Prostate gland (tissue), 2 donors: ENCODE data around the gene ROBO1. TPM values are rescaled to one million over a fixed set of nuclear protein-coding genes. Genes with fewer than 3 reads are reported as not detected.

ENCODE experiments used
- DNase-seq: peaks from one replicate; pipeline ENCODE4 v3.0.0-alpha.2; 2019; ENCODE audit warnings: low spot score
- H3K27ac ChIP-seq, 2 donors: fragments of 200-600 bp; sonication (generic); 2 replicates each; pipeline ENCODE4 v1.5.1; 2017 to 2019
- H3K27me3 ChIP-seq: fragments of 200-600 bp; sonication (generic); replicated peaks from 2 replicates; pipeline ENCODE4 v1.5.1; 2019; ENCODE audit not compliant: insufficient read depth
- H3K36me3 ChIP-seq, 2 donors: fragments of 200-600 bp; sonication (generic); 1 replicate in 1 of 2; 2 replicates in 1 of 2; pipeline versions ENCODE4 v1.5.1 to v1.8.1; 2017 to 2019
- H3K4me1 ChIP-seq: fragments of 200-600 bp; sonication (generic); replicated peaks from 2 replicates; pipeline ENCODE4 v1.5.1; 2019
- H3K4me3 ChIP-seq, 2 donors: fragments of 200-600 bp; sonication (generic); 2 replicates each; pipeline ENCODE4 v1.5.1; 2017 to 2019
- H3K9me3 ChIP-seq: fragments of 200-600 bp; sonication (generic); 2 replicates; pipeline ENCODE4 v1.5.1; 2017
- CTCF ChIP-seq, 4 experiments: fragments of 200-600 bp in 2 of 4; fragments of 450-650 bp in 2 of 4; sonication (generic) in 2 of 4; IDR thresholded peaks; 1 replicate in 3 of 4; 2 replicates in 1 of 4; pipeline ENCODE4 v1.5.1; 2016 to 2019; ENCODE audit warnings: antibody characterized with exemption in 4 of 4, mild to moderate bottlenecking in 2 of 4, moderate library complexity in 2 of 4
- POLR2A ChIP-seq: fragments of 450-650 bp; IDR thresholded peaks from one replicate; pipeline ENCODE4 v1.6.1; 2016; ENCODE audit warnings: antibody characterized with exemption, mild to moderate bottlenecking
- POLR2AphosphoS5 ChIP-seq: sonication (generic); formaldehyde crosslinking; IDR thresholded peaks from one replicate; pipeline ENCODE4 v1.6.1; 2017; ENCODE audit warnings: antibody characterized with exemption
- WGBS: methylation state at CpG from one replicate; pipeline ENCODE4 v1.1.5; 2018; 5-methylcytosine and 5-hydroxymethylcytosine counted together
- intact Hi-C: fragments of 100-400 bp; cut with DNase I; formaldehyde crosslinking; loops from one replicate; pipeline ENCODE4 v1.14.2; 2022
- total RNA-seq, 2 donors: library from RNA; depleted of rRNA; stranded (reverse); fragments of >200 nt; gene quantifications; one replicate each; pipeline ENCODE4 v1.1.0, GENCODE V29; 2016

ROBO1 gene
- total RNA-seq, 2 donors from 2014 or later: 37.6 to 50.8 TPM

DNA sequence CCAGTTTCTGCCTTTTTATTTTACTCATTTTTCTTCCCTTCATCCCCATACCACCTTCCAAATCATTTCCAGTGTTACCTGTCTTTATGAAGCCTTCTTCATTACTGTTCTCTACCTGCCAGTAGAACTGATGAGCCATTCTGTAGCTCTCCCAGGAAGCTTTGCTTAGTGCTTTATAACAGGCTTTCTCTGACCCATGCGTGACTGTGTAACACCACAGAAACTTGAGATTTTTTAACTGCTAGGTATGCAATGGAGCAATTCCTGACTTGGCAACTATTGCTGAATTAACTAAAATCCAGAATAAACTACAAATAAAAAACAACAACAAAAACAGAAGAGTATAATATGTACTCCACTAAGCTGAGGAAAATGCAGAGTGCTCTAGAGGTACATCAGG, 289.2 kb downstream of the ROBO1 start:
- no peak overlapping the region for H3K4me3 ChIP-seq
- H3K36me3 ChIP-seq: no peaks in the 10 kb centered on the region
- intact Hi-C loops: no loop called here
- WGBS: 88% methylated on average over 1 of the region's 1 CpG
- H3K4me1 ChIP-seq: no peaks in the 10 kb centered on the region
- no peak for DNase-seq
- TF ChIP-seq POLR2AphosphoS5 (no peak), POLR2A (no peak)
- H3K27me3 ChIP-seq: no peaks in the 10 kb centered on the region
- H3K9me3 ChIP-seq: no peaks in the 10 kb centered on the region
- no peak overlapping the region for H3K27ac ChIP-seq

DNA sequence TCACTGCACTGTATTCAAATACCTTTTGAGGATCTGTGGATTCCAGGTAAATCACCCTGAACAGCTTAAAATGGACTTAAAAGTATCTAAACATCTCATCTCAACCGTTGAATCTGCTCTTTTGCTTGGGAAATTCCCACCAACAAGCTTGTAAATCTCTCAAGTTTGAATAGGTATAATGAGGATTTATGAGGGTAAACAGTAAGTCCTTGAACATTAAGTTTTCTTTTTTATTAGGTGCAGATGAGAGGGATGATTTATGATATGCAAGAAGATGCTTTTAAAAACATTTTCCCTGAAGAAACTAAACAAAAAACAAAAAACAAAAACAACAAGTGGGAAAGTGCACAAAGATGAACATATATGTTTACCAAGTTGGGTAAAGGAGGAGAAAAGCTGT, 290.6 kb downstream of the ROBO1 start:
- WGBS: 9% methylated on average over 1 of the region's 1 CpG
- no peak for TF ChIP-seq CTCF (IDR thresholded peaks at IDR 0.05)
- no peak for TF ChIP-seq POLR2AphosphoS5
- TF ChIP-seq POLR2A: no peak
- no peaks in the 10 kb centered on the region for H3K9me3 ChIP-seq
- no peaks in the 10 kb centered on the region for H3K36me3 ChIP-seq
- no peaks in the 10 kb centered on the region for H3K27me3 ChIP-seq
- DNase-seq: no peak
- no peak overlapping the region for H3K27ac ChIP-seq
- no peaks in the 10 kb centered on the region for H3K4me1 ChIP-seq
- H3K4me3 ChIP-seq: no peak overlapping the region
- intact Hi-C loops: no loop called here

DNA sequence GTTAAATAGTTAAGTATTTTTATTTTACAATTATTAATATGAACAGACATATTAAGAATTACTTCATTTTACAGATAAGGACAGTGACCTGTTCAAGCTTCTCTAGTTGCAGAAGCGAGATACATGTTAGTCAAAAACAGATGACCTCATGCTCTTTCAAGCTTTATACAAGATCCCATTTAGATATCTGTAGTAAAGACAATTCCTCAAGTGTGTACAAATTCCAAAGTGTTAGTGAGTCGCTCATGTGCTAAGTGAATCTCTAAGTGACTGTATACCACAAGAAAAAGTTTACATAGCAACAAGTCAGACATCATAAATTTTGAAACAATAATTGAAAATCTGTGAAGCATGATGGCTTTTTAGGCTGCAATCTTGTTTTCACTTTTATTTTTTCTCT, 293.8 kb downstream of the ROBO1 start:
- WGBS: 77% methylated on average over 2 of the region's 2 CpGs
- H3K4me1 ChIP-seq: no peaks in the 10 kb centered on the region
- H3K4me3 ChIP-seq: no peak overlapping the region
- TF ChIP-seq CTCF (IDR thresholded peaks at IDR 0.05) (no peak), POLR2AphosphoS5 (no peak), POLR2A (no peak)
- DNase-seq: no peak
- H3K27me3 ChIP-seq: no peaks in the 10 kb centered on the region
- no peaks in the 10 kb centered on the region for H3K36me3 ChIP-seq
- H3K27ac ChIP-seq: no peak overlapping the region
- intact Hi-C loops: no loop called here
- H3K9me3 ChIP-seq: no peaks in the 10 kb centered on the region

- Histone ChIP-seq H3K27ac (no peak overlapping the region), H3K4me3 (no peak overlapping the region), H3K36me3 (no peaks in the 10 kb centered on the region), H3K27me3 (no peaks in the 10 kb centered on the region), H3K9me3 (no peaks in the 10 kb centered on the region), H3K4me1 (no peaks in the 10 kb centered on the region)
- no peak for DNase-seq
- TF ChIP-seq POLR2AphosphoS5 (no peak), POLR2A (no peak), CTCF (IDR thresholded peaks at IDR 0.05) (no peak)
- WGBS: 64% methylated on average over 3 of the region's 3 CpGs
- intact Hi-C loops: no loop called here
Measured at GRCh38 chr3:79467721-79468120, 300.1 kb downstream of the ROBO1 start.

DNA sequence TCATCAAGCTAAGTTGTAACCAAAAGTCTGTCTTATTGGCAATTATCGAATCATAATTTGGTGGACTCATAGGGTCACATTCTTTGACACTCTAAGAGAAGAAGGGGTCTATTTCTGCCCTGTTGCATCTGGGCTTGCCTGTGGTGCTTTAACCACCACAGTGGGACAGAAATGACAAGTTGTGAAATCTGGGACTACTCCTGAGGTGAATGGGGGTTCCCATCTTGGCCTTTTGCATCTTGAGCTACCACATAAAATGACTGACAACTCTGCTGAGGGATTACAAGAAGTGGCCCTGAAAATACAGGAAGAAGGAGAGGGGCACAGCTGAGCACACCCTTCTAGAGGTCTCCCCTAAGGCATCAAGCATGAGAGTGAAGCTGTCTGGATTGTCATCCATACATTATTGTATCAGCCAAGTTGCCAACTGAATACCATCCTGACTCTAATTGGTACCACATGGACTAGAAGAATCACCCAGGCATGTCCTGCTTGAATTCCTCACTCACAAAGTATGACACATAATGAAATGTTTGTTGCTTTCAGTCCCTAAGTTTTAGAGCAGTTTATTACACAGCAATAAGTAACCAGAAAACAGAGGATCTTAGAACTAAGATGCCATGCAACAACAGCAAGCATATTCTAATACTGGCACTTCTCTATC, 306.5 kb downstream of the ROBO1 start:
- H3K27ac ChIP-seq: no peak overlapping the region
- H3K4me1 ChIP-seq: no peaks in the 10 kb centered on the region
- 88% methylated on average over 1 of the region's 1 CpG for WGBS
- intact Hi-C loops: no loop called here
- no peaks in the 10 kb centered on the region for H3K36me3 ChIP-seq
- no peak overlapping the region for H3K4me3 ChIP-seq
- no peak for DNase-seq
- TF ChIP-seq POLR2A (no peak), POLR2AphosphoS5 (no peak), CTCF (IDR thresholded peaks at IDR 0.05) (no peak)
- H3K9me3 ChIP-seq: no peaks in the 10 kb centered on the region
- no peaks in the 10 kb centered on the region for H3K27me3 ChIP-seq
